Activated T-cell treated with anti-CD3 and anti-CD28 coated beads, Interleukin-2, amount 50 U/mL, for 4 hours (primary cell): Measurements from ENCODE around the gene SLC47A2. TPM values are rescaled to one million over a fixed set of nuclear protein-coding genes. Genes with fewer than 3 reads are reported as not detected.

ENCODE experiments used
- ATAC-seq, 2 donors: fragments of 200-7000 bp; cut with Tn5 transposase; one replicate each; pipeline ENCODE4 v1.10.0; 2021
- DNase-seq: peaks from one replicate; pipeline ENCODE4 v3.0.0-alpha.2; 2020
- H3K27me3 Mint-ChIP-seq: one replicate; pipeline ENCODE4 v1.8.0; 2021; ENCODE audit warnings: low read depth, mixed read lengths
- H3K36me3 Mint-ChIP-seq: one replicate; pipeline ENCODE4 v1.8.0; 2022; ENCODE audit warnings: mixed read lengths; ENCODE audit not compliant: insufficient read depth
- H3K4me1 Mint-ChIP-seq: one replicate; pipeline ENCODE4 v1.8.0; 2021; ENCODE audit warnings: low read depth, mixed read lengths
- H3K4me3 Mint-ChIP-seq: one replicate; pipeline ENCODE4 v1.8.0; 2021; ENCODE audit warnings: mild to moderate bottlenecking, moderate library complexity, mixed read lengths
- H3K9me3 Mint-ChIP-seq: one replicate; pipeline ENCODE4 v1.8.0; 2021; ENCODE audit warnings: mixed read lengths
- total RNA-seq, 3 donors: library from RNA; stranded (reverse); gene quantifications; one replicate each; pipeline ENCODE4 v1.2.1, GENCODE V29; 2021

Gene SLC47A2
- total RNA-seq, 3 donors from 2014 or later: not detected

DNA sequence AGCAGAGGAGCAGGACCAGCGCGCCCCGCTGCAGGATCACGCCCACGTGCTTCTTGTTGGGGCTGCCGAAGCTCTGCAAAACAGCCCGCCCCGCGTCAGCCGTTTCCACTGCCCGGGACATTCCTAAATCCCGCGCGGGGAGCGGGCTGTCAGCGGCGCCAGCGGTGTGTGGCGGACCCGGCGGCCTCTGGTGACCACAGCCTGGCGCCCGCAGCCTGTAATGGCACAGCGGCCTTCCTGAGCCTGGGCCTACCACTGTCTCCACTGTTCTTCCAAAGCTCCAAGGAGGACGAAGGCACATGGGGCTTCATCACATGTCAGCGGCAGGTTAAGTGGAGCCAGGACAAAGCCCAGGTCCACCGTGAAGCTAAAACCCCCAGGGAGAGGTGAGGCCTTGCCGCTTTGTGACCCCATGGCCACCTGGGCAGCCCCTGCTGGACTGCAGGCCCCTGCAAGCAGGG is 2.5 kb downstream of the SLC47A2 start:
- no peak for ATAC-seq
- no peaks in the 10 kb centered on the region for H3K4me1 Mint-ChIP-seq
- no peak overlapping the region for H3K4me3 Mint-ChIP-seq
- H3K27me3 Mint-ChIP-seq: no peaks in the 10 kb centered on the region
- H3K36me3 Mint-ChIP-seq: no peaks in the 10 kb centered on the region
- no peaks in the 10 kb centered on the region for H3K9me3 Mint-ChIP-seq
- DNase-seq: no peak

DNA sequence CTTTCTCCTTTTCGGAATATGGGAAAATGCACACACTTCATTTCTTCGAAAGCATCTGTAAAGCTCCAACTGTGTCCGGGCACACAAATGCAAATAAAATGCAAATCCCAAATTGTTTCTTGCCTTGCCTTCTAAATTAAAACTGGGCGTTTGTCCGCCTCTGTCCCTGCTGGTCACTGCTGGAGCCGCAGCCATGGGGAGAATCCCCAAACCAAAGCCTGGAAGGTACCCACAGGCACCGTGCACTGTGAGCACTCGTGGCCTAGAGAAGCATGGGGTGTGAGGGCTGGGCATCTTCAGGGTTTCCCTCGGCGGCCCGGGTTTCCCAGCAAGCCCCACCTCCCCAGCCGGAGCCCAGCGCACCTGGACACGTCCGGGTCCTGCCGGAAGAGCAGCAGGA is 2.9 kb downstream of the SLC47A2 start:
- no peak for ATAC-seq
- H3K36me3 Mint-ChIP-seq: no peaks in the 10 kb centered on the region
- no peak overlapping the region for H3K4me3 Mint-ChIP-seq
- H3K9me3 Mint-ChIP-seq: no peaks in the 10 kb centered on the region
- no peaks in the 10 kb centered on the region for H3K27me3 Mint-ChIP-seq
- H3K4me1 Mint-ChIP-seq: no peaks in the 10 kb centered on the region
- DNase-seq: no peak

GRCh38 chr17:19712436-19713004 is 3.9 kb downstream of the SLC47A2 start:
- ATAC-seq (no peak), DNase-seq (no peak)
- Mint-ChIP-seq H3K9me3 (no peaks in the 10 kb centered on the region), H3K4me1 (no peaks in the 10 kb centered on the region), H3K27me3 (no peaks in the 10 kb centered on the region), H3K36me3 (no peaks in the 10 kb centered on the region), H3K4me3 (no peak overlapping the region)

GRCh38 chr17:19709841-19710240 is 6.5 kb downstream of the SLC47A2 start:
- no peaks in the 10 kb centered on the region for H3K27me3 Mint-ChIP-seq

DNA sequence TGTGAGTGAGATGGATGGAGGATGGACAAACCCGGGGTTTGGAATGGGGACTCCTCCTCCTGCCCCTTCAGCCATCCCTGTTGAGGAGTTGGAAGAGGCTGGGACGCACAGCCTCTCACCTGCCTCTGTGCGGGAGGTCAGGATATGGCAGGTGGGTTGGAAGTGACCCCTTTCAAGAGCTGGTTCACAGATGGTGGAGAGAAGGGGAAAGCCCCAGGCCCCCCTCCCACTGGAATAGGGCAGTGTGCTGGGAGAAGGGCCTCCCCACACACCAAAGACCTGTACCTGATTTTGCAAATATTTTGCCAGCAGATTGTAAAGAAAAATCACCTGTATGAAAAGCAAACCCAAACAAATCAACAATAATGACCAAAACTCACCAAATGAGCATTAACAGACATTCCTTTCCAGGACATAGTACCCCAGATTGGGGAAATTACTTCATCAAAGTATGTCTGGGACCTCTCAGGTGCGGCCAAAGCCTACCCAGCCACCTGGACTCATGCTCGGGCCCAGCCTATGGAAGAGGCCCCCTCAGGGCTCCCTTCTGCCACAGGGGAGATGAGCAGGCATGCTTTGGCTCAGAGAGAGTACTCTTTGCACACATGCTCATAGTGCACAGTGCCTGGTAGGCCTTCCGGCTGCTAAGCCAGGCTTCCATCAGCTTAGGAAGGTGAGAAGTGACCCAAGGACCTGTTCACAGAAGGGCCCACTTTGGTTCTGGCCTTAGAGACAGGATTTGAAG is 7.8 kb downstream of the SLC47A2 start:
- no peaks in the 10 kb centered on the region for H3K36me3 Mint-ChIP-seq
- H3K4me3 Mint-ChIP-seq: no peak overlapping the region
- no peak for DNase-seq
- no peaks in the 10 kb centered on the region for H3K9me3 Mint-ChIP-seq
- no peaks in the 10 kb centered on the region for H3K27me3 Mint-ChIP-seq
- no peaks in the 10 kb centered on the region for H3K4me1 Mint-ChIP-seq
- ATAC-seq: no peak

More at GRCh38 chr17:19709841-19710240, 6.5 kb downstream of the SLC47A2 start:
- DNase-seq (no peak), ATAC-seq (no peak)
- Mint-ChIP-seq H3K4me3 (no peak overlapping the region), H3K36me3 (no peaks in the 10 kb centered on the region), H3K9me3 (no peaks in the 10 kb centered on the region), H3K4me1 (no peaks in the 10 kb centered on the region)

DNA sequence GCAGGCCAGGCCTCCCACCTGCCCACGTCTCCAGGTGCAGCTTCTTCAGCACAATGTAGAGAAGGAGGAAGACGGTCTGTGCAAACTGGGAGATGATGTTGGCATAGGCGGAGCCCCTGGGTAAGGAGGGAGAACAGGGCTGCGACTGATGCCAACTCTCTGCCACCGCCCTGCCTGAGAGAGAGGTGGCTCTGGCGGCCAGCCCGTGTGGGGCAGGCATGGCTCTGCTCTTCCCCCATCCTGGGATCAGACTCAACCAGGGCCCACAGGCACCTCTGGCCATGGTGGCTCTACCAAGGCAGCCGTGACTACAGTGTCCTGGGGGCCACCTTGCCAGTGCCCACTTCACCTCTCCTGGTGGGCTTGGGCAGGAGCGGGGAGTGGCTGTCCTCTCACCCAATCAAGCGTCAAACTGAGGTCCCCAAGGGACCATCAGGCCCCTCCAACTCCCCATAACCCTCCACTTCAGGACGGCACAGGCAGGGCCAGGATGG is 8.6 kb downstream of the SLC47A2 start:
- DNase-seq: no peak
- Mint-ChIP-seq H3K27me3 (no peaks in the 10 kb centered on the region), H3K9me3 (no peaks in the 10 kb centered on the region), H3K36me3 (no peaks in the 10 kb centered on the region), H3K4me1 (no peaks in the 10 kb centered on the region), H3K4me3 (no peak overlapping the region)
- ATAC-seq: no peak

GRCh38 chr17:19706791-19707727 is 9.3 kb downstream of the SLC47A2 start:
- no peaks in the 10 kb centered on the region for H3K4me1 Mint-ChIP-seq
- ATAC-seq (no peak), DNase-seq (no peak)
- no peaks in the 10 kb centered on the region for H3K36me3 Mint-ChIP-seq
- no peaks in the 10 kb centered on the region for H3K9me3 Mint-ChIP-seq
- H3K4me3 Mint-ChIP-seq: no peak overlapping the region
- no peaks in the 10 kb centered on the region for H3K27me3 Mint-ChIP-seq

- no peak for ATAC-seq
Measured at GRCh38 chr17:19705771-19706770, 10.3 kb downstream of the SLC47A2 start.

GRCh38 chr17:19705201-19705600 is 11.2 kb downstream of the SLC47A2 start:
- ATAC-seq (no peak), DNase-seq (no peak)
- Mint-ChIP-seq H3K36me3 (no peaks in the 10 kb centered on the region), H3K9me3 (no peaks in the 10 kb centered on the region), H3K4me3 (no peak overlapping the region), H3K4me1 (no peaks in the 10 kb centered on the region), H3K27me3 (no peaks in the 10 kb centered on the region)

More at GRCh38 chr17:19705771-19706770, 10.3 kb downstream of the SLC47A2 start:
- H3K4me3 Mint-ChIP-seq: no peak overlapping the region
- no peaks in the 10 kb centered on the region for H3K9me3 Mint-ChIP-seq
- H3K27me3 Mint-ChIP-seq: no peaks in the 10 kb centered on the region
- no peaks in the 10 kb centered on the region for H3K36me3 Mint-ChIP-seq
- H3K4me1 Mint-ChIP-seq: no peaks in the 10 kb centered on the region
- DNase-seq: no peak

DNA sequence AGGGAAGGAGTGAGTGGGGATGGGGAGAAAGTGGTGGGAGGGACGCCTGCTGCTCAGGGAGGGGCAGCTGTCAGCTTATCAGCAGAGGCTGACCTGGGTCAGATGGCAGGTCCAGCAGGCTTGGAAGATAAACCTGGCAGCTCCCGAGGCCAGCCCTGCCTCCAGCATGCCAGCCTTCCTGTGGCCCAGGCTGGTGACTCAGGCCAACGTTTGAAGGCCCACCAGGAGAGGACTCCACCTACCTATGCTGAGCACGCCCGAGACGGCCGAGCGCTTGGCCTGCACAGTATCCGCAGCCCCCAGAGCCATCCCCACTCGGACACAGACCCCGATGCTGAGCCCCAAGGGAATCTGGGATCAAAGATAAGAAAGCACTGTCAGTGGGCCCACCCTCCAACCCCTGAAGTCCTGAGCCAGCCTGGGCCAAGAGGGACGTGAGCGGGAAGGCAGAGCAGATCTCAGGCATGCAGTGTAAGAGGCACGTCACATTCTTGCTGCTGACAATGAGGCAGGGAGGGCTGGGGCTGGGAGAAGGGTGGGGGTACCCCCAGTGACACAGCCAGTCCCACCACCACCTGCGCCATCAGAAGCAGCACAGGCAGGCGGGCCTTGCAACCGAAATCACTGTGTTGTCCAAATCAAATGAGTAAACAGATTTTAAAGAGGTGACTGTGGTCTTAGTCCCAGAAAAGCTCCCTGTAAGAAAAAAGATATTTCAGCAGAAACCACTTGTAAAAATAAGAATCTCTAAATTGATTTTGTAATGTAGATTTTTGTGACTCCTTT is 12.4 kb downstream of the SLC47A2 start:
- Mint-ChIP-seq H3K4me3 (no peak overlapping the region), H3K9me3 (no peaks in the 10 kb centered on the region), H3K27me3 (no peaks in the 10 kb centered on the region), H3K36me3 (no peaks in the 10 kb centered on the region), H3K4me1 (no peaks in the 10 kb centered on the region)
- no peak for DNase-seq
- ATAC-seq: no peak

DNA sequence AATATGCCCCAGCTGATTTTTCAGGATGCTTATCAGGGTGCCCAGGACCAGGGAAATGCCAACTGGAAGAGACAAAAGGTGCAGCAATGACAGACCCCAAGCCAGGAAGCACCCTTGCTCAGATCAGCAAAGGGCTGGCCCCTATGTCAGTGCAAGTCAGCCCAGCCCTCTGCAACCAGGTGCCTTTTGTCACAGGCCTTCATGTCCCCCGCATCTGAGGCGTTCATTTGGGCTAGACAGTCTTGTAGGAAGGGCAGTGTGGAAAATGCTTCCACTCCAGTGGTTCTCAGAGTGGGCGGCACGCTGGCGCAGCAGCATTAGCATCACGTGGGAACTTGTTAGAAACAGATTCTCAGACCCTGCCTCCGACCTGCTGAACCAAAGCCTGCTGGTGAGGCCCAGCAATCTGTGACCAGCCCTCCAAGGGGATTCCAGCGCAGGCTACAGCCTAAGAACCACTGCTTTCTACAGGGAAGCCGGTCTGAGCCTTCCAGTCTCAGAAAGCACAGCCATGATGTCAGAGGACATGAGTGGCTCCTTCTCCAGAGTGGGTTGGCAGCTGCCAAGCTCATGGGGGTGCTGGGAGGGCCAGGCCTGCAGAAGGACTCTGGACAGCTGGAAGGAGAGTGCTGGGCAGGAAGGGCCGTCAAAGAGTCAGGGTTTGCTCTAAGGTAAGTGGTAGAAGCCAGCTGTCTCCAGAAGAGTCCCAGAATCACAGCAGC is 13.1 kb downstream of the SLC47A2 start:
- Mint-ChIP-seq H3K36me3 (no peaks in the 10 kb centered on the region), H3K4me3 (no peak overlapping the region), H3K4me1 (no peaks in the 10 kb centered on the region), H3K9me3 (no peaks in the 10 kb centered on the region), H3K27me3 (no peaks in the 10 kb centered on the region)
- ATAC-seq (no peak), DNase-seq (no peak)

DNA sequence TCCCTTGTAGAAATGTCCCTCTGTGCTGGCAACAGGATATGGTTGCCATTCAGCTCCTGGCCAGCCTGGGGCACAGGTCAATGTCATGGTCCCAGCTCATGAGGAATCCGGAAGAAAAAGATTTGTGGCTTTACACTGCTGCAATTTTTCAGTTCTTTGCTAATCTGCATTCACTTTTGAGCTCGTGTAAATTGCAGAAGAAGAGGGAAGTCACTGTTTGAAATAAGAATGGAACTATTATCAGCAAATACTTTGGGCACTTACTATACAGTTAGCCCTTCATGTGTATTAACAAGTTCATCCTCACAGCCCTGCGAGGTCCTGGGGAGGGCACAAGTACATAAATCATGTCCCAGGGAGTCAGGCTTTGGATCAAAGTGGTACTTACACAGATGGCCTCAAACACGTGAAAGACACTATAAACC is 14.2 kb downstream of the SLC47A2 start:
- H3K4me3 Mint-ChIP-seq: no peak overlapping the region
- no peak for DNase-seq
- H3K4me1 Mint-ChIP-seq: no peaks in the 10 kb centered on the region
- no peaks in the 10 kb centered on the region for H3K36me3 Mint-ChIP-seq
- no peaks in the 10 kb centered on the region for H3K27me3 Mint-ChIP-seq
- H3K9me3 Mint-ChIP-seq: no peaks in the 10 kb centered on the region
- no peak for ATAC-seq
